Measurements from ENCODE around the gene ACTBL2. TPM values are rescaled to one million over a fixed set of nuclear protein-coding genes. Genes with fewer than 3 reads are reported as not detected.

The ACTBL2 gene
- total RNA-seq, 1 donor from 2014 or later, result not detected

DNA sequence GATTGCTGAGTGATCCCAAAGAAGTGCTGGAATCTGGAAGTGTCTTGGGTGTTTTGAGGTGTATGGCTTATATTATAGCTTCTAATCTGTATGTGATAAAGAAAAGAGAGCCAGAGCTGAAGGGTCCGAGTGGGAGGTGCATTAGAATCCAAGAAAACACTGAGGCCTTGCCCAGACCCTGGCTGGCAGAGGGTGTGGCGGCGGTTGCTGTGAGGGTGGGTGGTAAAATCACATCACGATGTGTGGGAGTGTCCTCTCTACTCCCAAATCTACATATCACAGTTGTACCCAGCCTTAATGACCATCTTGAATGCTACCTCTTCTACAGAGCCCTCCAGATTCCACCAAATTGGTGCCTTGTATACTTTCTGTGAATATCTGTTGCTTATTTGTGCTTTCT is 28.9 kb downstream of the ACTBL2 start:
- Mint-ChIP-seq H3K27me3 (ENCODE audit: unreplicated experiment) (peaks cover 6% of the 10 kb centered on the region), H3K36me3 (ENCODE audit: unreplicated experiment) (no peaks in the 10 kb centered on the region), H3K4me3 (ENCODE audit: unreplicated experiment) (no peak overlapping the region), H3K27ac (ENCODE audit: unreplicated experiment) (no peak overlapping the region), H3K9me3 (ENCODE audit: unreplicated experiment) (no peaks in the 10 kb centered on the region), H3K4me1 (ENCODE audit: low read depth, unreplicated experiment) (peaks cover 8% of the 10 kb centered on the region)
- DNase-seq, result no peak
- TF ChIP-seq CTCF (IDR thresholded peaks at IDR 0.05; ENCODE audit: partially characterized antibody, unreplicated experiment), result no peak

DNA sequence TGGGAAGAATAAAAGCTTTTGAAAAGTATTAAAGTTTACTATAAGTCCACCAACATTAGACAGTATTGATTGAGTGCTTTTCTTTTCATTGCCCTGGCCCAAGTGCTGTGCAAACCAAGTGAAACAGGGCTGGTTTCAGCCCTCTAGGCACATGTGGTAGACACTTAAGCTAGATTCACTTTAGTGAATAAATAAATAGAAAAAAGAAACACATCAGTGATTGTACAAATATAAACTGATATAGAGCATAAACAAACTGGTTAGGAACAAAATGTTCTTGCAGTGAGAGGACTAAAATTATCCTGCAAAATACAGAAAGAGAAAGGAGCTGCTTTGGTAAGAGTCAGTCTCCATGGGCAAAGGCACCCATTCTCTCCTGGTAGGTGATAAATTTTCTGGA is 29.7 kb downstream of the ACTBL2 start:
- Mint-ChIP-seq H3K4me3 (ENCODE audit: unreplicated experiment) (no peak overlapping the region), H3K27me3 (ENCODE audit: unreplicated experiment) (peaks cover 6% of the 10 kb centered on the region), H3K4me1 (ENCODE audit: low read depth, unreplicated experiment) (peaks cover 8% of the 10 kb centered on the region), H3K27ac (ENCODE audit: unreplicated experiment) (no peak overlapping the region), H3K36me3 (ENCODE audit: unreplicated experiment) (no peaks in the 10 kb centered on the region), H3K9me3 (ENCODE audit: unreplicated experiment) (no peaks in the 10 kb centered on the region)
- no peak for TF ChIP-seq CTCF (IDR thresholded peaks at IDR 0.05; ENCODE audit: partially characterized antibody, unreplicated experiment)
- no peak for DNase-seq

- peaks cover 6% of the 10 kb centered on the region for H3K27me3 Mint-ChIP-seq (ENCODE audit: unreplicated experiment)
These were observed 31.4 kb downstream of the ACTBL2 start for GRCh38 chr5:57450991-57451876.

GRCh38 chr5:57448751-57449150 is 33.9 kb downstream of the ACTBL2 start:
- no peak for DNase-seq
- Mint-ChIP-seq H3K9me3 (ENCODE audit: unreplicated experiment) (no peaks in the 10 kb centered on the region), H3K36me3 (ENCODE audit: unreplicated experiment) (no peaks in the 10 kb centered on the region), H3K4me3 (ENCODE audit: unreplicated experiment) (no peak overlapping the region), H3K4me1 (ENCODE audit: low read depth, unreplicated experiment) (no peaks in the 10 kb centered on the region), H3K27me3 (ENCODE audit: unreplicated experiment) (peaks cover 4% of the 10 kb centered on the region), H3K27ac (ENCODE audit: unreplicated experiment) (no peak overlapping the region)
- TF ChIP-seq CTCF (IDR thresholded peaks at IDR 0.05; ENCODE audit: partially characterized antibody, unreplicated experiment), result no peak

More at GRCh38 chr5:57450991-57451876, 31.4 kb downstream of the ACTBL2 start:
- no peaks in the 10 kb centered on the region for H3K36me3 Mint-ChIP-seq (ENCODE audit: unreplicated experiment)
- no peak overlapping the region for H3K4me3 Mint-ChIP-seq (ENCODE audit: unreplicated experiment)
- H3K27ac Mint-ChIP-seq (ENCODE audit: unreplicated experiment), result no peak overlapping the region
- DNase-seq, result no peak
- H3K9me3 Mint-ChIP-seq (ENCODE audit: unreplicated experiment), result no peaks in the 10 kb centered on the region
- no peak for TF ChIP-seq CTCF (IDR thresholded peaks at IDR 0.05; ENCODE audit: partially characterized antibody, unreplicated experiment)
- H3K4me1 Mint-ChIP-seq (ENCODE audit: low read depth, unreplicated experiment), result no peaks in the 10 kb centered on the region

DNA sequence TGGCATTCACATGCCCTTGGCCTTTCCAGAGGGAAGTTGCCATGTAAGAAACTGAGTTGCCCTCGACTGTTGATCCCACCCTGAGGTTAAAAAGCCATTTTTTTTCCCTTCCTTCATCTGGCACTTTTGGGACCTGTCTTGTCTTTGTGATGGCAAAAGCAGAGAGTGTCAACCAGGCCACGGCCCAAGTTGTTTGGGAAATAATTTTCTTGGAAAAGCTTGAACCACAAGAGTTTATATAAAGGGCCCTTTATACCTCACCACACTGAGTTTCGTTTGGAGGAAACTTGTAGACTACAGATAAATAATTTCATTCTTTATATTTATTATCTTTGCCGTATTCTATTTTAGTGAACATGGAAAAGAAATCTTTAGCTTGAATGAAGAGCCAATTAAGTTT is 34.3 kb downstream of the ACTBL2 start:
- TF ChIP-seq CTCF (IDR thresholded peaks at IDR 0.05; ENCODE audit: partially characterized antibody, unreplicated experiment), result no peak
- Mint-ChIP-seq H3K36me3 (ENCODE audit: unreplicated experiment) (no peaks in the 10 kb centered on the region), H3K4me3 (ENCODE audit: unreplicated experiment) (no peak overlapping the region), H3K4me1 (ENCODE audit: low read depth, unreplicated experiment) (no peaks in the 10 kb centered on the region), H3K27ac (ENCODE audit: unreplicated experiment) (no peak overlapping the region), H3K9me3 (ENCODE audit: unreplicated experiment) (no peaks in the 10 kb centered on the region), H3K27me3 (ENCODE audit: unreplicated experiment) (peaks cover 4% of the 10 kb centered on the region)
- no peak for DNase-seq

Data from glutamatergic neuron (in vitro differentiated cells).